ENCODE data around the gene WDR49. TPM values are rescaled to one million over a fixed set of nuclear protein-coding genes. Genes with fewer than 3 reads are reported as not detected.

Gene WDR49
- total RNA-seq, 1 experiment from 2014 or later = 0.35 TPM

DNA sequence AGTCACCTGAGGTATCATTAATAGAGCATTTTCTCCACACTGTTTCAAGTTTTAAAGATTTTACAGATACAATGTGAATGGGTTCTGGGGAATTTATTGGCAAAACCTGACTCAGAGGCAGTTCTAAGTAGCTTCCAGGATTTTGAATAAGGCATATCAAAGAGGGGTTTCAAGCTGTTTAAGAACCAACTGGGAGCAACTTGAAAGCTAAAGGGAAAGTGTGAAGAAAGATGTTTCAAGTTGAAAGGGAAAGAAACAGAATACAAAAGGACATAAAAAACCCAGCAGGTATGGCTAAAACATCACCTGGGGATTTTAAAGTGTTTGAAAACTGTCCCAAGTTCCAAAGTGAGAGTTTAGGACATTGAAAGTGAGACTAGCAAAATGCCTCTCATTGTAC lies 162.1 kb downstream of the WDR49 start:
- Histone ChIP-seq H3K4me3 (ENCODE audit: insufficient read depth, low read depth, low read length) (no peak overlapping the region), H3K27me3 (ENCODE audit: control insufficient read depth, insufficient read depth, low read length) (no peaks in the 10 kb centered on the region), H3K36me3 (replicated peaks; ENCODE audit: control insufficient read depth, insufficient read depth, low read length) (no peaks in the 10 kb centered on the region)
- peak; percentile 2 for DNase-seq

GRCh38 chr3:167489571-167489970 lies 164.2 kb downstream of the WDR49 start:
- DNase-seq = no peak
- no peaks in the 10 kb centered on the region for H3K36me3 ChIP-seq (replicated peaks; ENCODE audit: control insufficient read depth, insufficient read depth, low read length)
- no peak overlapping the region for H3K4me3 ChIP-seq (ENCODE audit: insufficient read depth, low read depth, low read length)
- H3K27me3 ChIP-seq (ENCODE audit: control insufficient read depth, insufficient read depth, low read length) = no peaks in the 10 kb centered on the region

GRCh38 chr3:167487556-167487955 lies 166.2 kb downstream of the WDR49 start:
- Histone ChIP-seq H3K27me3 (ENCODE audit: control insufficient read depth, insufficient read depth, low read length) (no peaks in the 10 kb centered on the region), H3K4me3 (ENCODE audit: insufficient read depth, low read depth, low read length) (no peak overlapping the region), H3K36me3 (replicated peaks; ENCODE audit: control insufficient read depth, insufficient read depth, low read length) (no peaks in the 10 kb centered on the region)
- DNase-seq = no peak

GRCh38 chr3:167484551-167484950 lies 169.2 kb downstream of the WDR49 start:
- no peaks in the 10 kb centered on the region for H3K36me3 ChIP-seq (replicated peaks; ENCODE audit: control insufficient read depth, insufficient read depth, low read length)
- H3K27me3 ChIP-seq (ENCODE audit: control insufficient read depth, insufficient read depth, low read length) = no peaks in the 10 kb centered on the region
- H3K4me3 ChIP-seq (ENCODE audit: insufficient read depth, low read depth, low read length) = no peak overlapping the region
- no peak for DNase-seq

GRCh38 chr3:167483708-167484475 lies 169.8 kb downstream of the WDR49 start:
- H3K27me3 ChIP-seq (ENCODE audit: control insufficient read depth, insufficient read depth, low read length) = no peaks in the 10 kb centered on the region
- no peaks in the 10 kb centered on the region for H3K36me3 ChIP-seq (replicated peaks; ENCODE audit: control insufficient read depth, insufficient read depth, low read length)
- no peak overlapping the region for H3K4me3 ChIP-seq (ENCODE audit: insufficient read depth, low read depth, low read length)
- DNase-seq = no peak

GRCh38 chr3:167481164-167481563 lies 172.6 kb downstream of the WDR49 start:
- DNase-seq = no peak
- H3K36me3 ChIP-seq (replicated peaks; ENCODE audit: control insufficient read depth, insufficient read depth, low read length) = no peaks in the 10 kb centered on the region
- no peak overlapping the region for H3K4me3 ChIP-seq (ENCODE audit: insufficient read depth, low read depth, low read length)
- H3K27me3 ChIP-seq (ENCODE audit: control insufficient read depth, insufficient read depth, low read length) = no peaks in the 10 kb centered on the region

GRCh38 chr3:167480748-167481147 lies 173.0 kb downstream of the WDR49 start:
- no peaks in the 10 kb centered on the region for H3K36me3 ChIP-seq (replicated peaks; ENCODE audit: control insufficient read depth, insufficient read depth, low read length)
- no peaks in the 10 kb centered on the region for H3K27me3 ChIP-seq (ENCODE audit: control insufficient read depth, insufficient read depth, low read length)
- no peak overlapping the region for H3K4me3 ChIP-seq (ENCODE audit: insufficient read depth, low read depth, low read length)
- no peak for DNase-seq

- no peak for DNase-seq
- Histone ChIP-seq H3K27me3 (ENCODE audit: control insufficient read depth, insufficient read depth, low read length) (no peaks in the 10 kb centered on the region), H3K36me3 (replicated peaks; ENCODE audit: control insufficient read depth, insufficient read depth, low read length) (no peaks in the 10 kb centered on the region), H3K4me3 (ENCODE audit: insufficient read depth, low read depth, low read length) (no peak within 1 kb of the TSS)
Measured at GRCh38 chr3:167473863-167474262, 179.9 kb downstream of the WDR49 start, which contains the start of gene SERPINI2. SERPINI2 (minus strand) TSS chr3:167474042; CDS start chr3:167471834, 2,208 bp downstream.

DNA sequence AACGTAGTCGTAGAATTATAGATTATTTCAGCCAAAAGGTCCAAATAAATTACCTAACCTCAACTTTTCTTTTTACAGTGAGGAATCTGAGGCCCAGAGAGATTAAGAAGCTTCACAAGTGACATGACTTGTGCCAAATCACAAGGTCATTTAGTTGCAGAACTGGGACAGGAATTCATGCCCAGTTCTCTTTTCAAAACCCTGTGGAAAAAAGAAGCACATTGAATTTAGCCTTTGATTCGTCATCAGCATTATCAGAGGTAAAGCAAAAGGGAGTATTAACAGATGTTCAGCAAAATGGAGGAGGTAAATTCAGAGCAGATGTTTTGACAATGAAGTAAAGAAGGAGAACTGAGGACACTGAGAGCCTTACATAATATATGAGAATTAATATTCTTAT lies 184.4 kb downstream of the WDR49 start:
- H3K27me3 ChIP-seq (ENCODE audit: control insufficient read depth, insufficient read depth, low read length) = no peaks in the 10 kb centered on the region
- no peak for DNase-seq
- H3K36me3 ChIP-seq (replicated peaks; ENCODE audit: control insufficient read depth, insufficient read depth, low read length) = no peaks in the 10 kb centered on the region
- H3K4me3 ChIP-seq (ENCODE audit: insufficient read depth, low read depth, low read length) = no peak overlapping the region

- no peaks in the 10 kb centered on the region for H3K36me3 ChIP-seq (replicated peaks; ENCODE audit: control insufficient read depth, insufficient read depth, low read length)
- DNase-seq = no peak
- H3K27me3 ChIP-seq (ENCODE audit: control insufficient read depth, insufficient read depth, low read length) = no peaks in the 10 kb centered on the region
- no peak overlapping the region for H3K4me3 ChIP-seq (ENCODE audit: insufficient read depth, low read depth, low read length)
Measured at GRCh38 chr3:167467848-167468611, 185.7 kb downstream of the WDR49 start.

DNA sequence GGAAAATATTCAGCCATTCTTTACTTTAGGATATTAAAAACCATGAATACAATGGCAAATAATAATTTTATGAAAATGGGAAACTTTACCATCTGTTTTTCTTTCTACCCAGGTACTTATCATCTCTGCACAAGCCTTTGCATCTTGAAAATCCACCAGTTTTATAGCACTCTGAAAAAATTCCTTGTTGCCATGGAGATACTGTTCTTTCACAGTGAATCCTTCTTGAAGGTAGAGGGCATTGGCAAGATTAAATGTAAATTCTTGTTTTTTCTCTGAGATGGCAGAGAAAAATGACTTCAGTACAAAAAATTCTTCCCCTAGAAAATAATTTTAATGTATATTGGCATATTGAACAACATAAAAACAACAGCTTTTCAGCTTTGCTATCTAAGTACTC lies 186.8 kb downstream of the WDR49 start:
- no peaks in the 10 kb centered on the region for H3K36me3 ChIP-seq (replicated peaks; ENCODE audit: control insufficient read depth, insufficient read depth, low read length)
- H3K4me3 ChIP-seq (ENCODE audit: insufficient read depth, low read depth, low read length) = no peak overlapping the region
- H3K27me3 ChIP-seq (ENCODE audit: control insufficient read depth, insufficient read depth, low read length) = no peaks in the 10 kb centered on the region
- DNase-seq = no peak

DNA sequence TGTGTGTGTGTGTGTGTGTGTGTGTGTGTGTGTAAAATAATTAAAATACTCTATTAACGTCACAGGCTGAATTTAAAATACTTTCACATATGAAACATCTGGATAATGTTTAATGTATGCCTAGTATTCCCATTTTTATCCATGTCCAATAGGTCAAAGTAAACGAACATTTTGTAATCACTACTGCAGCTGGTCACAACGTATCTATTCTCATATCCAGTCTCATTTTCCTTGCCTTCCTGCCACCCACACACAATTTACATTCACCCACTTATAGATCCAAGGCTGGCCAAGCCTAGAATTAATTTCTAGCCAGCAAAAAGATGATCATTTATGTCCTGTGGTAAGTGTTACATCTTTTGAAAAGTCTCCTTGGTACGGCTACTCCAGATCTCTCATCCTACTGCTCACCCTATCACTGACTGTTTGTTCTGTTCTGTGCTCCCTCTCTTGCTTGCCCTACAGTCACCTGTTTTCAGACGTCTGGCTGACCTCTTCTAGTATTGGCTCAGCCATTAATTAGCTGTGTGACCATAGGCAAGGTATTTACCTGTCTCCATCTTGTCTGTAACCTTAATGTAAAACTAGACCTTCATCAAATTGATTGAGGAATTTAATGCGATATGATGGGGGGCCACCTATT lies 197.5 kb downstream of the WDR49 start:
- no peak for DNase-seq
- Histone ChIP-seq H3K27me3 (ENCODE audit: control insufficient read depth, insufficient read depth, low read length) (no peaks in the 10 kb centered on the region), H3K4me3 (ENCODE audit: insufficient read depth, low read depth, low read length) (no peak overlapping the region), H3K36me3 (replicated peaks; ENCODE audit: control insufficient read depth, insufficient read depth, low read length) (no peaks in the 10 kb centered on the region)

DNA sequence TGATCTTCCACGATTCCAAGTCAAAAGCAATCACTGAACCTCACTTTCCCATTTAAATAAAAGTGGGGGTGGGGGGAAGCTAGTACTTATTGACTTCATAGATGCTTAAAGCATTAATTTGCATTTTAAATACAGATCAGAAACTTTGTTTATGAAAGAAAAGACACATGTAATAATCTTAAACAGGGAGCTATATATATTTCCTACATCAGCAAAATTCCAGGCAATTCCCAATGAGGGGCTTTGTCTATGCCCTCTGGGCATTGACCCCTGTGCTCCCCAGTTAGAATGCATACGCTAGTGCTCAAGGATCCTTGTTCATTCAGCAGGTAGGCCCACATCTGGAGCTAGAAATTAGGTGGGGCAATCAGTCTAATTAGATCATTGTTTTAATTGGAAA lies 199.9 kb downstream of the WDR49 start:
- Histone ChIP-seq H3K27me3 (ENCODE audit: control insufficient read depth, insufficient read depth, low read length) (no peaks in the 10 kb centered on the region), H3K4me3 (ENCODE audit: insufficient read depth, low read depth, low read length) (no peak overlapping the region), H3K36me3 (replicated peaks; ENCODE audit: control insufficient read depth, insufficient read depth, low read length) (no peaks in the 10 kb centered on the region)
- no peak for DNase-seq

DNA sequence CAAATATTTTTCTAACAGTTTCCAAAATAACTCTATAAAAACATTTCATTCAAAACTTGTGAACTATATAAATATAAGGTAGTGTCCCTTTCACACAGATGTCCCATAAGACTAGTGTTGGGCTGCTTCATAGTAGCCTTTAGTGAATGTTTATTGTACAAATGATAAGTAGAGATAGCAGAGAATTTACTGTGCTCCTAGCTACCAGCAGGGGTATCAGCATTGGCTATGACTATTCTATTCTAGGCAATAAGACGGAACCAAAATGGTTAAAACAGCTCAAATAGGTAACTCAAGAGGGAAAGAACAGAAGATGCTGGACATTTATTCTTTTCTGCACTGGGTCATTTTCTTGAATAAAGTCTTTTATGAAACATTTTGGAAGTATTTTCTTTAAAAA lies 202.5 kb downstream of the WDR49 start:
- DNase-seq = no peak
- Histone ChIP-seq H3K27me3 (ENCODE audit: control insufficient read depth, insufficient read depth, low read length) (no peaks in the 10 kb centered on the region), H3K4me3 (ENCODE audit: insufficient read depth, low read depth, low read length) (no peak overlapping the region), H3K36me3 (replicated peaks; ENCODE audit: control insufficient read depth, insufficient read depth, low read length) (no peaks in the 10 kb centered on the region)

GRCh38 chr3:167450675-167451074 lies 203.1 kb downstream of the WDR49 start:
- Histone ChIP-seq H3K27me3 (ENCODE audit: control insufficient read depth, insufficient read depth, low read length) (no peaks in the 10 kb centered on the region), H3K36me3 (replicated peaks; ENCODE audit: control insufficient read depth, insufficient read depth, low read length) (no peaks in the 10 kb centered on the region), H3K4me3 (ENCODE audit: insufficient read depth, low read depth, low read length) (no peak overlapping the region)
- DNase-seq = no peak

Data from H7 (cell line).